Erythroblast (primary cell): ENCODE data around the gene DBH.
"Not testable (repeated sequence)": the region's sequence is repeated elsewhere in the genome, so short reads cannot be mapped to it uniquely, and the experiment has no call there.

Experiments used
- DNase-seq, 2 experiments: peaks; one replicate each; lab custom pipeline; 2025; lab: John Stamatoyannopoulos, UW
- GATA1 ChIP-seq: IDR thresholded peaks from 2 replicates; pipeline ENCODE4 v1.6.1; 2011; ENCODE audit warnings: low read depth, mild to moderate bottlenecking, control low read depth, low read length, moderate library complexity
- POLR2A ChIP-seq: IDR thresholded peaks from 2 replicates; pipeline ENCODE4 v1.6.1; 2011; ENCODE audit warnings: mild to moderate bottlenecking, low read length

DBH gene

GRCh38 chr9:133621725-133622267 lies 14.4 kb upstream of the DBH start:
- no peak for DNase-seq
- TF ChIP-seq POLR2A (no peak), GATA1 (no peak)

DNA sequence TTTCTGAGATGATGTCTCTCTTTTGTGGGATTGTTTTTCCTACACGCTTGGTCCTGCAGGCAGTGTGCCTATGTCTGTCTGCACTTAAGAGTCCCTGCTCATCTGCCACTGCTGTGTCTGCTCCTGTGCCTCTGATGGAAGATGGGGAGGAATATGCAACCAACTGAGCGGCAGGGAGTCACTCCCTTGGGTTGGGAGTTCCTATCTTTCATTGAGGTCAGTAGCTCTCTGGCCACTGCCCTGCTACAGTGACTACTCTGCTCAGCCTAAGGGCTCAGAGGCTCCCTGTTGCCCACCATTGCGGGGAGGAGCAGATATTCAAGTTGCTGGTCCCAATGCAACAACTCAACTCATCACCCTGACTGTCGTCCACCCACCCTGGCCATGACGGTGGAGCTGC lies 13.6 kb upstream of the DBH start:
- no peak for TF ChIP-seq POLR2A
- no peak for TF ChIP-seq GATA1
- DNase-seq: no peak

GRCh38 chr9:133626008-133626407 lies 10.2 kb upstream of the DBH start:
- not testable (repeated sequence) for DNase-seq

DNA sequence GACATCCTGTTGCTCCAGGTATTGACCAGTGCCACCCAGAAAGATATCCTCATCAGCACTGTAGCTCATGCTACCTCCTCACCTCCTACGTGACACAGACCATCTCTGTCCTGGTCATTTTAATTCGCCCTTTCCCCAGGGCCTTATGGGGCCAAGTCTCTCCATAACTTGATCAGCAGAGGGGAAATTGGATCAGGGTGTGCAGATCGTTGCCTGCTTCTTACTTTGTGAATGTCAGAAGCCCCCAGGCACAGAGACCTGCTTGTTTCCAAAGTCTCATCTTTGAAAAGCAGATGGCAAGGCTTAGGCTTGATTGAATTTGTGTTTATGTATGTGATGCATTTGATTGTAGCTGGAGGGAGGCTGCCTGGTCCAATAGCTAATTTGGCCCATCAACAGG lies 8.8 kb upstream of the DBH start:
- no peak for TF ChIP-seq GATA1
- TF ChIP-seq POLR2A: no peak
- DNase-seq: no peak

- TF ChIP-seq POLR2A: no peak
Observed at GRCh38 chr9:133628766-133629165, 7.4 kb upstream of the DBH start.

DNA sequence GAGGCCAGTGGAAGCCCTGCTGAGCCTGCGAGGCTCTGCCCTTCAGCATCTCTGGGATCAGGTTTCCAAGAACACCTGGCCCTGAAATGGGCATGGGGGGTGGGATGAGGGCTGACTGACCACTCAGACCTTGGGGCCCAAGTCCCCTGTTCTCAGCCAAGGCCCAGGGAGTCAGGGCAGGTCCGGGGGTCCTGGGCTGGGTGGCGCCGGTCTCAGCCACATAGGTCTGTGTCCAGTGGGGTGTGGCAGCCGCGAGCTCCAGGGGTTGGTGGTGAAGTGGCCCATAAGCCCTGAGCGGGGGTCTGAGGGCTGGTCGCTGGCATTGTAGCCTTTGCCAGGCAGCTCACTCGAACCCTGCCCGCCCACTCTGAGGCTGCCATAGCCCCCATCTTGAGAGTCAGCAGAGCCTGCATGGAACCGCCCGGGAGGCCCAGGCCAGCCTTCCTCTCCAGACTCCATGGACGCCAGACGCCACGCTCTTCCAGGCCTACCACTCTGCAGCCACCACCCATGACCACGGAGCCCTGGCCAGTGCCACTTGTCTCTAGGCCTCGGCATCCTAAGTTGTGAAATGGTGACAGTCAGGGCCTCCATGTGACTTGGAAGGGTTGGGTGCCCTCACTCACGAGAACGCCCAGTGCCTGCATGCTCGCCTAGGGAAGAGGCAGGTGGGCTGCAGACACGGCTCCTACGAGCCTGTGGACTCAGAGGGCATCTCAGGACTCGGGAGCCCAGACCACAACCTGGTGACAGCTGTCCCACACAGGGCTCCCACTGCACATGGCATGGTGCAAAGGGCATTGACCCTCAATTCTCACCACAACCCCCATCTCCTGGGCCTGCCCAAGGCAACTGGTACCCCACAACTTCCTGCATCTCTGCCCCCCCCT lies 6.7 kb upstream of the DBH start:
- TF ChIP-seq POLR2A (no peak), GATA1 (no peak)
- no peak for DNase-seq

More at GRCh38 chr9:133628766-133629165, 7.4 kb upstream of the DBH start:
- DNase-seq: no peak

GRCh38 chr9:133631111-133631510 lies 5.1 kb upstream of the DBH start:
- TF ChIP-seq GATA1 (no peak), POLR2A (no peak)
- no peak for DNase-seq

- no peak for DNase-seq
- TF ChIP-seq POLR2A (no peak), GATA1 (no peak)
Observed at GRCh38 chr9:133632806-133633680, 3.1 kb upstream of the DBH start.

DNA sequence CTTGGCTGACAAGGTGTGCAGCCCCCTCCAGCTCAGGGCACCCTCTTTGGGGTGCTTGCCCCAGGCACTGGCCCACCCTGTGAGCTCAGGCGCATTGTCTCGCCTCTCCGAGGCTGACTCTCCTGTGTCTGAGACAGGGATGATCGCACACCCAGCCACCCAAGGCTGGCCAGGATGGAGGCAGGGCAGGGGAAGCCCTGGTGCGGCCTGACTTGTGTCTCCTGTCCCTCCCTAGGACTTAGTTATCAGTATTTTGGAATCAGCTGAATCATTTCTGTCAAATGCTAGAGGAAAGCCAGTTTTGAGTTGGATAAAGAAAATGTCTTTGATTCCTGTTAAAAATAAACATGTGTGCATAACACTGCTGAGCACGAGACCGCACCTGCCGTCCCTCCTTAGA lies 2.5 kb upstream of the DBH start:
- TF ChIP-seq POLR2A: no peak
- TF ChIP-seq GATA1: no peak
- DNase-seq: peak in 1 of 2 experiments; percentile 6

- no peak for TF ChIP-seq GATA1
- no peak for TF ChIP-seq POLR2A
- no peak for DNase-seq
Observed at GRCh38 chr9:133634081-133634691, 2.0 kb upstream of the DBH start.

- DNase-seq: no peak
- no peak for TF ChIP-seq POLR2A
- TF ChIP-seq GATA1: no peak
Observed at GRCh38 chr9:133635098-133635497, 1.1 kb upstream of the DBH start.

- TF ChIP-seq POLR2A (no peak), GATA1 (no peak)
- no peak for DNase-seq
Observed at GRCh38 chr9:133636902-133637301, 739 bp downstream of the DBH start.

- TF ChIP-seq GATA1 (no peak), POLR2A (no peak)
- DNase-seq: no peak
Observed at GRCh38 chr9:133637451-133638055, 1.4 kb downstream of the DBH start.
